ENCODE data around the gene TRIM28.

The TRIM28 gene

GRCh38 chr19:58521651-58522050 lies 22.2 kb upstream of the TRIM28 start:
- Histone ChIP-seq H3K4me1 (ENCODE audit: insufficient read depth, low read length) (peaks cover 31% of the 10 kb centered on the region), H3K4me3 (ENCODE audit: low read depth in 1 of 2, low read length in 2 of 2) (no peak overlapping the region), H3K36me3 (ENCODE audit: insufficient read depth, low read length) (peaks cover 11% of the 10 kb centered on the region), H3K27ac (ENCODE audit: low read length) (no peak overlapping the region), H2AFZ (ENCODE audit: low read depth, low read length) (no peak overlapping the region), H3K4me2 (ENCODE audit: insufficient read depth, low read length) (no peak overlapping the region), H3K9me3 (ENCODE audit: insufficient read depth, low read length, severe bottlenecking) (no peaks in the 10 kb centered on the region), H3K9ac (ENCODE audit: low read depth, low read length) (no peak overlapping the region), H3K79me2 (ENCODE audit: insufficient read depth, low read length) (peaks cover 35% of the 10 kb centered on the region), H4K20me1 (ENCODE audit: insufficient read depth, low read length) (peaks cover 15% of the 10 kb centered on the region), H3K27me3 (ENCODE audit: insufficient read depth, low read length, poor library complexity) (no peaks in the 10 kb centered on the region)
- ATAC-seq (ENCODE audit: insufficient read depth, low read depth) (no peak), DNase-seq (no peak)
- TF ChIP-seq CTCF (IDR thresholded peaks at IDR 0.05; ENCODE audit: borderline replicate concordance, extremely low read depth, low read length, poor library complexity, severe bottlenecking) (no peak), EZH2 (IDR thresholded peaks at IDR 0.05; ENCODE audit: borderline replicate concordance, low read depth, low read length, severe bottlenecking) (no peak)

GRCh38 chr19:58522709-58523108 lies 21.2 kb upstream of the TRIM28 start:
- DNase-seq, result no peak
- no peaks in the 10 kb centered on the region for H3K27me3 ChIP-seq (ENCODE audit: insufficient read depth, low read length, poor library complexity)
- no peak overlapping the region for H3K27ac ChIP-seq (ENCODE audit: low read length)
- ATAC-seq (ENCODE audit: insufficient read depth, low read depth), result no peak
- peaks cover 24% of the 10 kb centered on the region for H3K79me2 ChIP-seq (ENCODE audit: insufficient read depth, low read length)
- H3K4me2 ChIP-seq (ENCODE audit: insufficient read depth, low read length), result no peak overlapping the region
- H3K9me3 ChIP-seq (ENCODE audit: insufficient read depth, low read length, severe bottlenecking), result no peaks in the 10 kb centered on the region
- TF ChIP-seq CTCF (IDR thresholded peaks at IDR 0.05; ENCODE audit: borderline replicate concordance, extremely low read depth, low read length, poor library complexity, severe bottlenecking) (no peak), EZH2 (IDR thresholded peaks at IDR 0.05; ENCODE audit: borderline replicate concordance, low read depth, low read length, severe bottlenecking) (no peak)
- H2AFZ ChIP-seq (ENCODE audit: low read depth, low read length), result no peak overlapping the region
- peaks cover 21% of the 10 kb centered on the region for H3K4me1 ChIP-seq (ENCODE audit: insufficient read depth, low read length)
- H3K9ac ChIP-seq (ENCODE audit: low read depth, low read length), result no peak overlapping the region
- H4K20me1 ChIP-seq (ENCODE audit: insufficient read depth, low read length), result peaks cover 10% of the 10 kb centered on the region
- H3K36me3 ChIP-seq (ENCODE audit: insufficient read depth, low read length), result peaks cover under 1% of the 10 kb centered on the region; the same call in 1 of the 2 replicates
- no peak overlapping the region for H3K4me3 ChIP-seq (ENCODE audit: low read depth in 1 of 2, low read length in 2 of 2)

- Histone ChIP-seq H3K9me3 (ENCODE audit: insufficient read depth, low read length, severe bottlenecking) (no peaks in the 10 kb centered on the region), H2AFZ (ENCODE audit: low read depth, low read length) (no peak overlapping the region), H3K36me3 (ENCODE audit: insufficient read depth, low read length) (no peaks in the 10 kb centered on the region), H3K4me1 (ENCODE audit: insufficient read depth, low read length) (no peaks in the 10 kb centered on the region), H4K20me1 (ENCODE audit: insufficient read depth, low read length) (no peaks in the 10 kb centered on the region), H3K79me2 (ENCODE audit: insufficient read depth, low read length) (no peaks in the 10 kb centered on the region), H3K4me3 (ENCODE audit: low read depth in 1 of 2, low read length in 2 of 2) (no peak overlapping the region), H3K27me3 (ENCODE audit: insufficient read depth, low read length, poor library complexity) (no peaks in the 10 kb centered on the region), H3K27ac (ENCODE audit: low read length) (no peak overlapping the region), H3K4me2 (ENCODE audit: insufficient read depth, low read length) (no peak overlapping the region), H3K9ac (ENCODE audit: low read depth, low read length) (no peak overlapping the region)
- TF ChIP-seq EZH2 (IDR thresholded peaks at IDR 0.05; ENCODE audit: borderline replicate concordance, low read depth, low read length, severe bottlenecking), result no peak
- no peak for TF ChIP-seq CTCF (IDR thresholded peaks at IDR 0.05; ENCODE audit: borderline replicate concordance, extremely low read depth, low read length, poor library complexity, severe bottlenecking)
- no peak for ATAC-seq (ENCODE audit: insufficient read depth, low read depth)
- DNase-seq, result no peak
Measured at GRCh38 chr19:58529405-58529804, 14.5 kb upstream of the TRIM28 start.
